HCT116 (cell line): ENCODE results near the gene HAGH.

ENCODE experiments used
- ATF3 ChIP-seq: IDR thresholded peaks from 2 replicates; pipeline ENCODE4 v1.6.1; 2012
- CTCF ChIP-seq, 3 experiments: fragments of 200-600 bp in 1 of 3; sonication (generic) in 1 of 3; IDR thresholded peaks in 2 of 3; conservative IDR thresholded peaks in 1 of 3; 2 replicates each; pipeline ENCODE4 v1.5.1; 2012 to 2017; ENCODE audit warnings: low read depth in 2 of 3, low read length in 2 of 3, antibody characterized with exemption in 1 of 3, borderline replicate concordance in 1 of 3, control low read depth in 1 of 3, mild to moderate bottlenecking in 1 of 3, mixed read lengths in 1 of 3, mixed run types in 1 of 3, moderate library complexity in 1 of 3; ENCODE audit not compliant: insufficient read depth in 1 of 3
- EZH2 ChIP-seq: fragments of 200-600 bp; sonication (generic); IDR thresholded peaks from 2 replicates; pipeline ENCODE4 v1.6.1; 2017; ENCODE audit warnings: antibody characterized with exemption, mixed run types
- EZH2phosphoT487 ChIP-seq: fragments of 200-600 bp; IDR thresholded peaks from 2 replicates; pipeline ENCODE4 v1.6.1; 2018; ENCODE audit warnings: antibody characterized with exemption, borderline replicate concordance
- MAX ChIP-seq: IDR thresholded peaks from 2 replicates; pipeline ENCODE4 v1.6.1; 2012
- POLR2A ChIP-seq: IDR thresholded peaks from 2 replicates; pipeline ENCODE4 v1.7.0; 2011; ENCODE audit warnings: borderline replicate concordance; ENCODE audit not compliant: insufficient read depth, insufficient read length; ENCODE audit errors: extremely low read depth
- POLR2AphosphoS5 ChIP-seq: IDR thresholded peaks from 2 replicates; pipeline ENCODE4 v1.6.1; 2011; ENCODE audit warnings: mild to moderate bottlenecking, low read depth, low read length, moderate library complexity
- RAD21 ChIP-seq: IDR thresholded peaks from 2 replicates; pipeline ENCODE4 v1.6.1; 2012; ENCODE audit warnings: low read depth, mild to moderate bottlenecking
- REST ChIP-seq: IDR thresholded peaks from 2 replicates; pipeline ENCODE4 v1.6.1; 2012; ENCODE audit warnings: low read depth
- TCF7L2 ChIP-seq: IDR thresholded peaks from 2 replicates; pipeline ENCODE4 v1.7.0; 2011; ENCODE audit warnings: borderline replicate concordance, inconsistent platforms; ENCODE audit not compliant: insufficient read depth, insufficient read length; ENCODE audit errors: extremely low read depth
- YY1 ChIP-seq: IDR thresholded peaks from 2 replicates; pipeline ENCODE4 v1.6.1; 2011; ENCODE audit warnings: low read length, low read depth, moderate library complexity, mild to moderate bottlenecking; ENCODE audit not compliant: insufficient replicate concordance; ENCODE audit errors: extremely low read depth
- ZFX ChIP-seq: fragments of 450-650 bp; IDR thresholded peaks from 2 replicates; pipeline ENCODE4 v1.6.1; 2017
- ZNF274 ChIP-seq: fragments of 200-500 bp; sonication (Bioruptor generic); IDR thresholded peaks from 2 replicates; pipeline ENCODE4 v1.6.1; 2014; ENCODE audit warnings: mild to moderate bottlenecking, low read depth, low read length, inconsistent platforms

- TF ChIP-seq REST = no peak
- no peak for TF ChIP-seq MAX
- TF ChIP-seq CTCF (IDR thresholded peaks at IDR 0.05 in 2 of 3, conservative IDR thresholded peaks at IDR 0.05 in 1 of 3; ENCODE audit: borderline replicate concordance in 1 of 3, insufficient read depth in 1 of 3, low read depth in 2 of 3, low read length in 2 of 3) = no peak
- no peak for TF ChIP-seq POLR2AphosphoS5
- TF ChIP-seq ATF3 = no peak
- no peak for TF ChIP-seq EZH2
- TF ChIP-seq ZFX = no peak
- no peak for TF ChIP-seq POLR2A
- no peak for TF ChIP-seq YY1
- TF ChIP-seq TCF7L2 = no peak
- no peak for TF ChIP-seq RAD21
- no peak for TF ChIP-seq EZH2phosphoT487
- no peak for TF ChIP-seq ZNF274
These were observed 31.7 kb upstream of the HAGH start for GRCh38 chr16:1858189-1858865.
